Measurements from ENCODE around the gene MMP15.

- TF ChIP-seq CTCF (IDR thresholded peaks at IDR 0.05) (no peak), POLR2AphosphoS5 (IDR thresholded peaks at IDR 0.05) (no peak)
Measured at GRCh38 chr16:58040496-58040846, 14.9 kb downstream of the MMP15 start.
